ENCODE data around the gene CPSF3.

The CPSF3 gene

GRCh38 chr2:9415516-9416169 lies 7.8 kb upstream of the CPSF3 start:
- no peak for TF ChIP-seq CTCF (IDR thresholded peaks at IDR 0.05; ENCODE audit: insufficient read depth, low read depth, low read length, missing control alignments)
- no peak for DNase-seq (ENCODE audit: low read depth)
- no peak overlapping the region for H3K4me3 ChIP-seq (ENCODE audit: low read depth, low read length)

GRCh38 chr2:9416267-9416961 lies 7.0 kb upstream of the CPSF3 start:
- DNase-seq (ENCODE audit: low read depth), result no peak
- H3K4me3 ChIP-seq (ENCODE audit: low read depth, low read length), result no peak overlapping the region
- TF ChIP-seq CTCF (IDR thresholded peaks at IDR 0.05; ENCODE audit: insufficient read depth, low read depth, low read length, missing control alignments), result no peak

GRCh38 chr2:9416962-9417316 lies 6.5 kb upstream of the CPSF3 start:
- no peak for DNase-seq (ENCODE audit: low read depth)
- no peak for TF ChIP-seq CTCF (IDR thresholded peaks at IDR 0.05; ENCODE audit: insufficient read depth, low read depth, low read length, missing control alignments)
- no peak overlapping the region for H3K4me3 ChIP-seq (ENCODE audit: low read depth, low read length)

GRCh38 chr2:9417725-9418124 lies 5.7 kb upstream of the CPSF3 start:
- no peak for DNase-seq (ENCODE audit: low read depth)
- no peak overlapping the region for H3K4me3 ChIP-seq (ENCODE audit: low read depth, low read length)
- no peak for TF ChIP-seq CTCF (IDR thresholded peaks at IDR 0.05; ENCODE audit: insufficient read depth, low read depth, low read length, missing control alignments)

GRCh38 chr2:9418746-9419145 lies 4.7 kb upstream of the CPSF3 start:
- DNase-seq (ENCODE audit: low read depth), result no peak
- no peak overlapping the region for H3K4me3 ChIP-seq (ENCODE audit: low read depth, low read length)
- TF ChIP-seq CTCF (IDR thresholded peaks at IDR 0.05; ENCODE audit: insufficient read depth, low read depth, low read length, missing control alignments), result no peak

GRCh38 chr2:9419541-9419940 lies 3.9 kb upstream of the CPSF3 start:
- H3K4me3 ChIP-seq (ENCODE audit: low read depth, low read length), result no peak overlapping the region
- no peak for DNase-seq (ENCODE audit: low read depth)
- no peak for TF ChIP-seq CTCF (IDR thresholded peaks at IDR 0.05; ENCODE audit: insufficient read depth, low read depth, low read length, missing control alignments)

GRCh38 chr2:9420495-9420894 lies 3.0 kb upstream of the CPSF3 start:
- TF ChIP-seq CTCF (IDR thresholded peaks at IDR 0.05; ENCODE audit: insufficient read depth, low read depth, low read length, missing control alignments), result no peak
- no peak for DNase-seq (ENCODE audit: low read depth)
- no peak overlapping the region for H3K4me3 ChIP-seq (ENCODE audit: low read depth, low read length)
